ENCODE data around the gene MYO1C.
A peak's percentile ranks its signal among the peaks of the same experiment; 100 is the strongest.
"Not testable (repeated sequence)": the region's sequence is repeated elsewhere in the genome, so short reads cannot be mapped to it uniquely, and the experiment has no call there.

Gene MYO1C

GRCh38 chr17:1492249-1493206 lies at the start of gene MYO1C:
Gene MYO1C, minus strand, starts transcription at chr17:1492686. Its CDS starts 199 bp downstream, at chr17:1492487.
- DNase-seq (ENCODE audit: low read depth), result no peak

- DNase-seq (ENCODE audit: low read depth), result no peak
Observed at GRCh38 chr17:1541367-1541904, 49.0 kb upstream of the MYO1C start.

- DNase-seq (ENCODE audit: low read depth), result no peak
Observed at GRCh38 chr17:1539811-1540210, 47.3 kb upstream of the MYO1C start.

GRCh38 chr17:1535737-1536136 lies 43.3 kb upstream of the MYO1C start:
- DNase-seq (ENCODE audit: low read depth), result no peak

GRCh38 chr17:1533661-1534325 lies 41.3 kb upstream of the MYO1C start:
- no peak for DNase-seq (ENCODE audit: low read depth)

GRCh38 chr17:1532836-1533602 lies 40.5 kb upstream of the MYO1C start:
- DNase-seq (ENCODE audit: low read depth), result no peak

- no peak for DNase-seq (ENCODE audit: low read depth)
Observed at GRCh38 chr17:1529863-1530262, 37.4 kb upstream of the MYO1C start.

GRCh38 chr17:1526876-1527275 lies 34.4 kb upstream of the MYO1C start:
- not testable (repeated sequence) for DNase-seq (ENCODE audit: low read depth)

GRCh38 chr17:1522626-1523025 lies 30.1 kb upstream of the MYO1C start:
- DNase-seq (ENCODE audit: low read depth), result no peak

GRCh38 chr17:1521086-1521640 lies 28.7 kb upstream of the MYO1C start:
- DNase-seq (ENCODE audit: low read depth), result no peak

GRCh38 chr17:1519678-1520077 lies 27.2 kb upstream of the MYO1C start:
- DNase-seq (ENCODE audit: low read depth), result no peak

- no peak for DNase-seq (ENCODE audit: low read depth)
Observed at GRCh38 chr17:1518410-1518809, 25.9 kb upstream of the MYO1C start.

- peak; percentile 97 for DNase-seq (ENCODE audit: low read depth)
Observed at GRCh38 chr17:1516388-1517161, 24.1 kb upstream of the MYO1C start, which contains the start of gene INPP5K. Gene INPP5K, minus strand, starts transcription at chr17:1516612. Its CDS starts 113 bp downstream, at chr17:1516499.

GRCh38 chr17:1515640-1516387 lies 23.3 kb upstream of the MYO1C start:
- DNase-seq (ENCODE audit: low read depth), result peak; percentile 79

GRCh38 chr17:1512351-1512750 lies 19.9 kb upstream of the MYO1C start:
- no peak for DNase-seq (ENCODE audit: low read depth)

- peak; percentile 24 for DNase-seq (ENCODE audit: low read depth)
Observed at GRCh38 chr17:1511756-1512321, 19.4 kb upstream of the MYO1C start.

GRCh38 chr17:1511290-1511689 lies 18.8 kb upstream of the MYO1C start:
- no peak for DNase-seq (ENCODE audit: low read depth)

- no peak for DNase-seq (ENCODE audit: low read depth)
Observed at GRCh38 chr17:1509290-1509881, 16.9 kb upstream of the MYO1C start.

GRCh38 chr17:1508709-1509108 lies 16.2 kb upstream of the MYO1C start:
- not testable (repeated sequence) for DNase-seq (ENCODE audit: low read depth)
